GM21717 (cell line): ENCODE data around the gene TCL1A.
"Not testable (repeated sequence)": the region's sequence is repeated elsewhere in the genome, so short reads cannot be mapped to it uniquely, and the experiment has no call there.

Source experiments
- ATAC-seq: cut with Tn5 transposase; IDR thresholded peaks from one replicate; pipeline ENCODE4 v1.9.1; 2021; ENCODE audit warnings: mild to moderate bottlenecking, moderate library complexity; ENCODE audit not compliant: unreplicated experiment

TCL1A gene

GRCh38 chr14:95713596-95714371 is at the start of gene TCL1A:
TCL1A (minus strand) TSS chr14:95714125; CDS start chr14:95714066, 59 bp downstream.
- ATAC-seq = peak; percentile 73

GRCh38 chr14:95763032-95763431 is 49.1 kb upstream of the TCL1A start:
- ATAC-seq = not testable (repeated sequence)

- ATAC-seq = no peak
These were observed 47.5 kb upstream of the TCL1A start for GRCh38 chr14:95761436-95761835.

- no peak for ATAC-seq
These were observed 46.7 kb upstream of the TCL1A start for GRCh38 chr14:95760596-95760995.

- ATAC-seq = no peak
These were observed 46.0 kb upstream of the TCL1A start for GRCh38 chr14:95759941-95760340.

- no peak for ATAC-seq
These were observed 44.4 kb upstream of the TCL1A start for GRCh38 chr14:95758331-95758730.

- ATAC-seq = no peak
These were observed 42.8 kb upstream of the TCL1A start for GRCh38 chr14:95756751-95757150.

GRCh38 chr14:95756127-95756526 is 42.2 kb upstream of the TCL1A start:
- no peak for ATAC-seq

GRCh38 chr14:95741781-95742180 is 27.9 kb upstream of the TCL1A start:
- no peak for ATAC-seq

GRCh38 chr14:95741038-95741490 is 27.1 kb upstream of the TCL1A start:
- no peak for ATAC-seq

- ATAC-seq = no peak
These were observed 25.4 kb upstream of the TCL1A start for GRCh38 chr14:95739356-95739755.

- no peak for ATAC-seq
These were observed 19.3 kb upstream of the TCL1A start for GRCh38 chr14:95733212-95733611.

GRCh38 chr14:95730126-95730525 is 16.2 kb upstream of the TCL1A start:
- no peak for ATAC-seq

GRCh38 chr14:95729402-95730028 is 15.6 kb upstream of the TCL1A start:
- ATAC-seq = peak; percentile 49

GRCh38 chr14:95727056-95727700 is 13.3 kb upstream of the TCL1A start:
- ATAC-seq = no peak

GRCh38 chr14:95725685-95726336 is 11.9 kb upstream of the TCL1A start:
- ATAC-seq = peak; percentile 85

GRCh38 chr14:95722525-95723190 is 8.7 kb upstream of the TCL1A start:
- no peak for ATAC-seq

GRCh38 chr14:95712398-95712797 is 1.5 kb downstream of the TCL1A start:
- no peak for ATAC-seq

- no peak for ATAC-seq
These were observed 2.3 kb downstream of the TCL1A start for GRCh38 chr14:95711476-95712176.

GRCh38 chr14:95710106-95710505 is 3.8 kb downstream of the TCL1A start:
- ATAC-seq = no peak
